Left renal pelvis (tissue), 4 donors: ENCODE data around the gene YTHDF1. TPM values are rescaled to one million over a fixed set of nuclear protein-coding genes. Genes with fewer than 3 reads are reported as not detected.
A peak's percentile ranks its signal among the peaks of the same experiment; 100 is the strongest.
"Not testable (repeated sequence)": the region's sequence is repeated elsewhere in the genome, so short reads cannot be mapped to it uniquely, and the experiment has no call there.

ENCODE experiments used
- DNase-seq, 4 donors: peaks; one replicate each; pipeline ENCODE4 v3.0.0-alpha.2; 2013; ENCODE audit warnings: low read depth in 4 of 4, low spot score in 3 of 4
- polyA plus RNA-seq, 4 donors: library from polyadenylated mRNA; unstranded; fragments of 120-200 nt; gene quantifications; one replicate each; pipeline ENCODE4 v1.2.1, GENCODE V29; 2013; ENCODE audit not compliant: insufficient read length in 4 of 4

YTHDF1 gene
- polyA plus RNA-seq, 4 donors: 39.6 to 46.7 (median 42.8) TPM

DNA sequence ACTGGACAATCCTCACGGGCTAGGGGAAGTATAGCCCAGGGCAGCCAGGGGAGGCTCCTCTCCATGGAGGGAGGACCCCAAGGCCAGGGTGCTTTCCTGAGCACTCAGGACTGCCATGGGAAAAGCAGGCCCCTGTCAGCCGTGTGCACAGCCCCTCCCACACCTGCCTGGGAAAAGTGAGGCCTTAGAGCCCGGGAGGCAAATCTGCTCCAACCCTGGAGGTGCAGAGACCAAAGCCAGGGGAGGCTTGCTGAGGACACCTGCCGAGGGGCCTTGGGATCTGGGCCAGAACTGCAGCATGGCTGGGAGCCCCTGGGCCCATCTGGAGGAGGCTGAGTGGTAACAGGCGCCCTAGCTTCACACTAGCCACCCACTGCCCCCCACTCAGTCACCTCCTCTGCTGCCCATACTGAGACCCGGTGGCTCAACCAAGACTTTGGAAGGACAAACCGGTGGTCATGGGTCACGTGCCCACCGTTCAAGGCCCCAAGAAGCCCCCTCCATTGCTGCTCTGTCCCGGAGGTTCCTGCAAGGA is 55.2 kb downstream of the YTHDF1 start:
- no peak for DNase-seq

DNA sequence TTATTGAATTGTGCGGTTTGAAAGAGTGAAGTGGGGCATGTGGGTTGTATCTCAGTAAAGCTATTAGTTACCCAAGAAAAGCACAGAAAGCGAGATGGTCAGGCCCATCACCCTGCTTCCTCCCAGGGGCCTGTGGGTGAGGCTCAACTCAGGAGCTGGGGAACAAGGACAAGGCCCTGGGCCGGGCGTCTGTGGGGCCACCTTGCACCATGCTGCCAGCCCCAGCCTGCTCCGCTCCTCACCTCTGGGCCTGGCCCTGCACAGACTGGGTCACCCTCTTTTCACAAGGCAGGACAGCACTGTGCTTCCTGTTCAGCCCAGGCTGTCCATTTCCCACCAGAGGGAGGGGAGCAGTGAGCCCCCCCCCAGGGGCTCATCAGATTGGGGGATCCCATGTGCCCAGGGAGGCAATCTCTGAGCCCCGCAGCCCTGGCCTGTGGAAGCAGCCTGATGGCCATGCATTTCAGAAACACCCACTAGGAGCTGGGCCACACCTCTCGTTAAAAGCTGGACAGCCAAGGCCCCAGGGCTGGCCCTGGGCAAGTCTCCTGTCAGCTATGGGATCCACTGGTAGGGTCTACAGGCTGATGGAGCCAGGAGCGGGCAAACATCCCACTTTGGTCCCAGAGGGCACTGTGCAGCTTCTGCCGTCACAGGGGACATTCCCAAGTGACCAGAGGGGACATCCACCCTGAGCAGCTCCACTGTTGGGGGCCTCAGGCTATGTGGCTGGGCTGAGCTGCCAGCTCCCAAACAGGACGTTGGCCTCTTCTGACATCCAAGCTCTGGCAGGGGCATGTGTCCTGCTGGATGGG is 55.9 kb downstream of the YTHDF1 start:
- DNase-seq: no peak

DNA sequence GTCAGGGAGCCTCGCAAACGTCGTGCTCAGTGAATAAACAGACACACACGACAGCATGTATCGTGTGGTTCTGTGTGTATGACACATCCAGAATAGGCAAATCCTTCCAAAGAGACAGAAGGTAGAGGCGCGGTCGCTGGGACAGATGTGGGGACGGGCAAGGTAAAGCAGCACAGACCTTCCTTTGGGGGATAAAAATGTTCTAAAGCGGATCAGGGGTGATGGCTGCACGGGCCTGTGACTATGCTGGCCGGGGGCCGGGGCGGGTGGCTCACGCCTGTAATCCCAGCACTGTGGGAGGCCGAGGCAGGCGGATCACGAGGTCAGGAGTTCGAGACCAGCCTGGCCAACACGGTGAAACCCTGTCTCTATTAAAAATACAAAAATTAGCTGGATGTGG is 56.7 kb downstream of the YTHDF1 start:
- DNase-seq: not testable (repeated sequence)

DNA sequence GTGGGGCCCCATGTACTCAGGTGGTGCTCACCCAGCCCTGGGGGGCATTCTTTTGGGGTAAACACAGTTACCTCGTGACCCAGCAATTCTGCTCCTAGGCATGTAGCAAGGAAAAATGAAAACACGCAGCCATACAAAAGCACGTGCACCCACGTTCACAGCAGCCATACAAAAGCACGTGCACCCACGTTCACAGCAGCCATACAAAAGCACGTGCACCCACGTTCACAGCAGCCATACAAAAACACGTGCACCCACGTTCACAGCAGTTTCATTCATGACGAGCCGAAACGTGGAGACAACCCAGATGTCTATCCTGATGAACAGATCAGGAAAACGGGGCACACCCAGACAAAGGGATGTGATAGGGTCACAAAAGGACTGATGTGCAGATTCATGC is 57.1 kb downstream of the YTHDF1 start:
- DNase-seq: no peak

GRCh38 chr20:63158352-63158751 is 57.6 kb downstream of the YTHDF1 start:
- DNase-seq: no peak

GRCh38 chr20:63157431-63157830 is 58.5 kb downstream of the YTHDF1 start:
- DNase-seq: not testable (repeated sequence)

DNA sequence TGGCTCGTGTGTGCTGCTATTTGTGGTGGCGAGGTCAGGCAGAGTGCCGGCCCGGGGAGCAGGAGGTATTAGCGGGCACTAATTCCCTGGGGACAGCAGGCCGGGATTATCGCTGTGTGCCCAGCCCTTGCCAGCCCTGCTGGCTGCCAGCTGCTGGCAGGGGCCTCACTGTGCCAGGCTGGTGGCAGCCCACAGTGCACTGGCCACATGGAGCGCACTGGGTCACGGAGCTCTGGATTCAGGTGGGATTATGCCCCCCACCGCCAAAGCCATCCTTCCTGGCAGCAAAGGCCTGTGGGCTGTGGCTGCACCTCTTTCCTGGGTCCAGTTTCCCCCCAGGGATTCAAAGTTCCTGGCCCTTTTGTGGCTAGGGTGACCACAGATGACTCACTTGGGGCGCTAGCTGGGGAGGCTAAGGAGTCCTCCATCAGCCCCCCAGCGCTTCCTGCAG is 59.7 kb downstream of the YTHDF1 start:
- DNase-seq: no peak

GRCh38 chr20:63155266-63156165 is 60.4 kb downstream of the YTHDF1 start:
- no peak for DNase-seq

DNA sequence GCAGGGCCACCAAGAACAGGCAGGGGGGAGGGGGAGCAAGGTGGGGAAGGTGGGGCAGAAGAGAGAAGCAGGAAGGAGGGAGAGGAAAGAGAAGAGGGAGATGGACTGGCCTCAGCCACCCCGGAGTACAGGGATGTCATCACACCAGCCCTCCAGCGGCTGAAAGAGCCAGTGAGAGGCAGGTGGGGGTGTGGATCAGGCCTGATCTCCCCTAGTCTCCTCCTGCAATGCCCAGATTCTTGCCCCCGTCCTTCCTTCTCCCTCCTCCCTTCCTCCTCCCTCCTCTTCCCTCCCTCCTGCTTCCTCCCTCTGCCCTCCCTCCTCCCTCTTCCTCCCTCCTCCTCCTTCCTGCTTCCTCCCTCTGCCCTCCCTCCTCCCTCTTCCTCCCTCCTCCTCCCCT is 61.5 kb downstream of the YTHDF1 start:
- DNase-seq: no peak

GRCh38 chr20:63153254-63154221 is 62.4 kb downstream of the YTHDF1 start:
- no peak for DNase-seq

DNA sequence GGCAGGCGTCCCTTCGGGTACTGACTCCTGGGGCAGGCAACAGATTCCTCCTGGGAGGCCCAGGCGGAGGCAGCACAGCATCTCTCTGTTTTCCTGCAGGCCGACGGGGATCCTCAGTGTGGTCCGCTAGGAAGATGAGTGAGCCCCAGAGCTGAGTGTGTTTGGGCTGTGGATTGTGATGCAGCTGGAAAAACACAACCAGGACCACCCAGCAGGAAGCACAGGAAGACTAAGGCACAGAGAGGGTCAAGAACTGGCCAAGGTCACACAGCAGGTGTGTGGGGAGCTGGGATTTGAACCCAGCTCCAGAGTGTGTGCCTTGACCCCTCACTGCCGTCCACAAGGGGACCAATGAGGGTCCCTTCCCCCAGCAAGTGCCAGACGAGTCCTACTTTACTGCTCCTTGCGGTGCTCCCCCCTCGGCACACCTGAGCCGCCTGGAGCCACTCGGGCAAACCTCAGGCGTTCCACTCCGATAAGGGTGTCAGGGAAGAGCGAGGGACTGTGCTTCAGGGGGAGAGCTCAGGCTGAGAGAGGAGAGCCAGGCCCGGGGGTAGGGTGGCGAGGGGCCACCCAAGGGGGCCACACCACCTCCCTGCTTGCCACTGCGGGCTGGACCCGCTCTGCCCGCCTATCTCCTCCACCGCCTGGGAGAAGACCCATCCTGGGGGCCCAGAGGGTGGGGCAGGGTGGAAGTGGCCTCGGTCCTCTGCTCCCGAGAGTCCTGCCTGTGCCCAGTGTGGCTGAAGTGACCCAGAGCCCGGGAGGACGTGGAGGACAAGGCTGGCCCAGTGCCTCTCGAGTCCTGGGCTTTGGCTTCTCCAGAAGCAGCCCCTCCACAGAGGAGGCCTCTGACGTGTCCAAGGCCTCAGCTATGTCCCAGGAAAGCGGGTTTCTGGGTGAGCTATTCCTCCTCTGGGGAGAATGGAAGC is 63.3 kb downstream of the YTHDF1 start:
- no peak for DNase-seq

DNA sequence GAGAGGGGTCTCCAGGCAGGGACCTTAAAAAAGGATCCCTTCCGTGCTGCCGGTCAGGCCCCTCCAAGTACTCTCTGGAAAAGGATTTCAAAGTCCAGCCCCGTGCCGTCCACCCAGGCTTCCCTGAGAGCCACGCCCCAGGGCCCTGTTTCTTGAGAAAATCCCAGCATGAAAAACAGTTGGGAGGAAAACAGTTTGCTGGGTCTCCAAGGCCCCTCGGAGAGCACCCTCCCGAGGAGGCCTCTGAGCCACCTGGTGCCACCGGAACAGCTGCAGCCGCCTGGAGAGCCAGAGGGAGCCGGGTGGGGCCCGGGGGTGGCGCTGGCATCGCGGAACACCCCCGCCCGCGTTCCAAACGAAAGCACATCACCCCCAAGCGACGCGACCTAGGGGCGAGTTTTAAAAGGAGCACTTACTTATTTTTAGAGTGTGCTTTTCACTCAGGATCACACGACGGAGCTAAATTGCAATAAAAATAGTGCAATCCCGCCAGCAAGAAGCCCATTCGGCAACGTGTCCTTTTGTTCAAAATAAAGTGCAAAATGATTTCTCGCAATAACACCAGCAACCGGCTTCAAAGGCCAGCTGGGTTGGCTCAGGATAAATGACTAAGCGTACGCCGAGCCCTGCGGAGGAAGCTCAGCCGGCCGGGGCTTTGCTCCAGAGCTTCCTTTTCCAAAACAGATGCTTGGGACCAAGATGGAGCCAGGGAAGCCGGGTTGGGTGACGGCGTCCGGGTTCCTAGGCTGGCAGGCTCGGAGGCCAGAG is 64.2 kb downstream of the YTHDF1 start:
- DNase-seq: peak in 2 of 4 donors; percentile 26 to 39

- DNase-seq: no peak
These were observed 64.9 kb downstream of the YTHDF1 start for GRCh38 chr20:63150911-63151531.

DNA sequence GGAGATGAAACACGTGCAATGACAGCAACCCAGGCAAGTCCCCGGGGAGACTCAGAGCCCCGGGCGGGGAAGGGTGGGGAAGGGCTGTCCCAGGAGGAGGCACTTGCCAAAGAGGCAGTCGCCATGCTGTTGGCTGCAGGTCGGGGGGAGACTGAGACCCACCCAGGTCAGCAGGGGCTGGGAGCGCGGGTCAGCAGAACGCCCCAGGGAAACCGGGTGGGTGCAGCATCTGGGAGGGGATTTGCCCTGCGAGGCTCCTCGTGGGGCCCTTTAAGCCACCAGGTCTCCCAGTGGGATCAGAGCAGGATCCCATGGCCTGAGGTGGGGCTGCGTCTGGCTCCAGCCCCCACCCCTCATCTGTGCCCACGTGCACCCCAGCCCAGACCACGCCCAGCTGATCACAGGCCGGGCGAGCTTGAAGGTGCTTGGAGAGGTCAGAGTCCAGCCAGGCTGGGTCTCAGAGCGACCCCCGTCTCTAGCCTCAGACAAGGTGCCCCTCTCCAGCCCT is 65.5 kb downstream of the YTHDF1 start:
- no peak for DNase-seq

DNA sequence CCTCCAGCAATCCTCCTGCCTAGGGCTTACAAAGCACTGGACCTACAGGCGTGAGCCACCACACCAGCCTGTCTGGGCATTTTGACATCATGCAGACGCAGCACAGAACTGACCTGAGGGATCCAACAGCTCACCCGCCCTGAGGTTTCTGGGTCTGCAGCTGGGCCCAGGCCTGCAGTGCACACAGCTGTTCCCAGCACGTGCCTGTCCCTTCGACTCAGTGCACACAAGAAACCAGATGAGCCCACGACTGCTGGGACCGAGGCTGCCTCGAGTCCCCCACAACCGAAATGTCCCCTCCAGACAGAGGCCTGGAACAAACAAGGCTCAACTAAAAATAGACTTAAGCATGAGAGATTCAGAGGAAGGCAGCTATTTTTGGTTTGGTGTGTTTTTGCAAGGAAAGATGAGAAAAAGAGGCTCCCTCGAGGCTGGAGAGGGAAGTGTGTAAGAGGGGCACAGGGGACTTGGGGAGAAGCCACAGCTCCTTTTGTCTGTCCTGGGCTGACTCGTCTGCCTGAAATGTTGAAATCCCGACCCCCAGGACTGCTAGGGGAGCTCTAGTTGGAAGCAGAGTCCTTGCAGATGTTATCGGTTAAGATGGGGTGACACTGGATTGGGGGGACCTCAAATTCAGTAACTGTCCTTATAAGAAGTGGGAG is 66.3 kb downstream of the YTHDF1 start:
- no peak for DNase-seq

GRCh38 chr20:63148696-63149095 is 67.2 kb downstream of the YTHDF1 start:
- DNase-seq: no peak

GRCh38 chr20:63147532-63147931 is 68.4 kb downstream of the YTHDF1 start:
- no peak for DNase-seq
